Esophagus mucosa (tissue), 1 donor: ENCODE results near the gene UPF1. TPM values are rescaled to one million over a fixed set of nuclear protein-coding genes. Genes with fewer than 3 reads are reported as not detected.

Experiments used
- ATAC-seq: fragments of 200-7000 bp; cut with Tn5 transposase; one replicate; pipeline ENCODE4 v1.9.1; 2020
- total RNA-seq: library from RNA; stranded (reverse); gene quantifications from one replicate; pipeline ENCODE4 v1.2.4, GENCODE V29; 2023
- donor health status: DM: yes; HTN: yes; CAD: no.

Gene UPF1
- total RNA-seq, 1 donor from 2014 or later: 38.4 TPM

GRCh38 chr19:18858906-18859646 is 27.3 kb downstream of the UPF1 start:
- ATAC-seq: no peak

- ATAC-seq: no peak
Measured at GRCh38 chr19:18859676-18860301, 28.0 kb downstream of the UPF1 start.

DNA sequence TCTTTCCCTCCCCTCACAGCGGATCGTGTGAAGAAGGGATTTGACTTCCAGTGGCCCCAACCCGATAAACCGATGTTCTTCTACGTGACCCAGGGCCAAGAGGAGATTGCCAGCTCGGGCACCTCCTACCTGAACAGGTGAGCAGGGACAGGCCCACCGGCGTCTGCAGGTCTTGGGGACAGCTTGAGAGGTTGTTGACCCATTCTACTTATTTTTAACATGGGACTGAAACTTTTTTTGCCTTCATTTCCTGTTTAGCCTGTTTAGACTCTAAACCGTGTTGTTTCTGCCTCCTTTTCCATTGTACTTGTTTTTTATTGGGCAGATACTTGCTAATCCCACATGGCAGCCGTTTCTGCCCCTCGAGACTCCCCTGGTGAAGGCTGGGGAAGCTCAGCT is 28.5 kb downstream of the UPF1 start:
- no peak for ATAC-seq

GRCh38 chr19:18860725-18861124 is 29.0 kb downstream of the UPF1 start:
- no peak for ATAC-seq

GRCh38 chr19:18861235-18861634 is 29.5 kb downstream of the UPF1 start:
- no peak for ATAC-seq

- ATAC-seq: no peak
Measured at GRCh38 chr19:18861917-18862316, 30.2 kb downstream of the UPF1 start.

GRCh38 chr19:18862976-18863842 is 31.4 kb downstream of the UPF1 start:
- no peak for ATAC-seq

DNA sequence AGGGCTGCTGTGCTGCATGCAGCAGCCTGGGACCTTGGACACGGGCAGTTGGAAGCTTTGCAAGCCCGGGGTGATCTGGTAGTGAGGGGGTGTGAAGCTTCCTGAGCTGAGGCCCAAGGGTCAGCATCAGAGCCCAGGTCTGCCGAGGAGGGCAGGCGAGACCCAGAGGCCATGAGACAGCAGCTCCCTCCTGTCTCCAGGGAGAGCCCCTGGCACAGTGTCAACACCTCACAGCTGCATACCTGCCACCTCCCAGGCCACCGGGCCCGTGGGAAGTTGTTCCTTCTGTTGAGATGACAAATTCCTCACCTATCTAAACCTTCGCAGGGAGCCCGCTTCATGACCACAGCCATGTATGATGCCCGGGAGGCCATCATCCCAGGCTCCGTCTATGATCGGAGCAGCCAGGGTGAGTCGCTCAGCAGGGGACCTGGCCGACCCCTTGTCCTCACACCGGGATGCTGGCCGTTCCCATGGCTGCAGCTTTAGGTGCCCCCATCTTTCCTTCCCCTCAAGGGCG is 32.1 kb downstream of the UPF1 start:
- ATAC-seq: no peak

DNA sequence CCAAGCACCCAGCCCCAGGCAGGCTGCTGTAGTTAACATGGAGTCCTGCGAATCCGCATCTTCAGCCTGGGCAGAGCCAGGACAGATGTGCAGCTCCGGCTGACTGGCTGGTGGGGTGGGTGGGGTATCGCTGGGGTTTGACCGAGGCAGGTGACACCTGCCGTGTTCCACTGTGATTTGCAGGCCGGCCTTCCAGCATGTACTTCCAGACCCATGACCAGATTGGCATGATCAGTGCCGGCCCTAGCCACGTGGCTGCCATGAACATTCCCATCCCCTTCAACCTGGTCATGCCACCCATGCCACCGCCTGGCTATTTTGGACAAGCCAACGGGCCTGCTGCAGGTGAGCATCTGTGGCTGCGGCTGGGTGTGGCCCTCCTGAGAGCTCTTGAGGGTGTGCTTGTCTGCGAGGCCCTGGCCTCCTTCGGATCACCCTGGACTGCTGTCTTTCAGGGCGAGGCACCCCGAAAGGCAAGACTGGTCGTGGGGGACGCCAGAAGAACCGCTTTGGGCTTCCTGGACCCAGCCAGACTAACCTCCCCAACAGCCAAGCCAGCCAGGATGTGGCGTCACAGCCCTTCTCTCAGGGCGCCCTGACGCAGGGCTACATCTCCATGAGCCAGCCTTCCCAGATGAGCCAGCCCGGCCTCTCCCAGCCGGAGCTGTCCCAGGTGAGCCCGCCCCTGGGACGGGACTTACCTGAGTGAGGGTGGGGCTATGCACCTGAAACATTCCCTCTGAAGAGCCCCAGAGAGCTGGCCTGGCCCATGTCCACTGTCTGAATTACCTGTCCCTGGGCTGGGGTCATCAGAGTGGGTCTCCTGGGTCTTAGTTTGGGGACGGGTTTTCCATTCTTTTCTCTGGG is 33.6 kb downstream of the UPF1 start:
- peak; percentile 9 for ATAC-seq

- ATAC-seq: peak; percentile 73
Measured at GRCh38 chr19:18865973-18866799, 34.4 kb downstream of the UPF1 start.

DNA sequence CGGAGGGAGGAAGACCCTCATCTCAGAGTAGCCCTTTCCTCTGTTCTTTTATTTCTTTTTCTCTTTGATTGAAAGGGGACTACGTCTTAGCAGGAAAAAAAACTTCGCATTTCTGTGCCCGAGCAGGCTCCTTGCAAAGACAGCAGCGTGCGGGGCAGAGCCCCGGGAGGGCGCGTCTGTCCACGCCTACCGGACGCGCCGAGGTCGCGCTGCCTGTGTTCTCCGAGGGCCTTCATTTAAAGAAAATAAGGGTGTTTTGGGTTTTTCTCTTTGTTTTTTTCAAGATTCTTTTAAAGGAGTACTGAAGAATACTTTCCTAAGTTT is 35.0 kb downstream of the UPF1 start:
- no peak for ATAC-seq

DNA sequence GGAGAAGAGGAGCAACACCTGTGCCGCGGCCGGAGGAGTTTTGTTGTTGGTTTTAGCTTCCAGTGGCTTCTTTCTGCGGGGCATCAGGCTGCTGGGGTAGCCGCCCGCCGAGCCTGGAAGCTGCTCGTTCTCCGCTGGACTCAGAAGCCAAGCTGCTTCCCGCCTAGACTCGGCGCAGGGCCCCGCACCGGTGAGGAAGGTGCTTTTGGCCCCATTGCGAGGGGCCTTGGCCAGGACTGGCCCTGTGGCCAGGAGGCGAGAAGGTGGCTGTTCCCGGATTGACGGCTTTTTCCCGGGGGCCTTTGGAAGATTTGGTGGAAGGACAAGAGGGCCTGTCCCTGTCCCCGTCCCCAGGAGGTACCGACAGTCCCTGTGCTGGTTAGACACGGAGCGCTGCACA is 35.4 kb downstream of the UPF1 start:
- ATAC-seq: no peak

GRCh38 chr19:18867751-18868150 is 36.0 kb downstream of the UPF1 start:
- ATAC-seq: no peak

DNA sequence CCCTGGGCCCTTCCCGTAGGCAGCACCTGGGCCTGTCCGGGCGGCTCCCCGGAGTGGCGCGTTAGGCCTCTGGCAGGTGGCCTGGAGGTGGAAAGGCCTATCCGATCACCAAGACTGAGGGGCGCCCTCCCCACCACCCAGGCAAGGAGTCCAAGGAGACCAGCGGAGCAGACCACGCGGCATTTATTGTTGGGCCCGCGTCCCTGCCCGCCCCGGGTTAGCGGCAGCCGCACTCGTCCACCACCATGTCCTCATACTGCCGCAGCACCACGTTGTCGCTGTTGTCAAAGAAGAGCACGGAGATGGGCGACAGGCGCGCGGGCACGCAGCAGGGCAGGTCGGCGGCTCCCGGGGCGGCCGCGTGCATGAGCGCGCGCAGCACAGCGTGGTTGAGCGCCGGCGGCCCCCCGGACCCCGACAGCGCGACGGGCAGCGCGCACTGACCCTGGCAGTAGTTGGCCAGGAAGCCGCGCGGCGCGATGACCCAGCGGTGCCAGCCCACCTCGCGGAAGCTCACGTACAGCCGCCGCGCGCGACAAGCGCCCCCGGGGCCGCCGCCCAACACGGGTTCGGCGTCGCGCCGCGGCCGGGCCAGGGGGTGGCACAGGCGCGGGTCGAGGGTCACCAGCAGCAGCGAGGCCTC is 36.7 kb downstream of the UPF1 start:
- no peak for ATAC-seq

GRCh38 chr19:18869023-18869618 is 37.4 kb downstream of the UPF1 start:
- ATAC-seq: no peak

DNA sequence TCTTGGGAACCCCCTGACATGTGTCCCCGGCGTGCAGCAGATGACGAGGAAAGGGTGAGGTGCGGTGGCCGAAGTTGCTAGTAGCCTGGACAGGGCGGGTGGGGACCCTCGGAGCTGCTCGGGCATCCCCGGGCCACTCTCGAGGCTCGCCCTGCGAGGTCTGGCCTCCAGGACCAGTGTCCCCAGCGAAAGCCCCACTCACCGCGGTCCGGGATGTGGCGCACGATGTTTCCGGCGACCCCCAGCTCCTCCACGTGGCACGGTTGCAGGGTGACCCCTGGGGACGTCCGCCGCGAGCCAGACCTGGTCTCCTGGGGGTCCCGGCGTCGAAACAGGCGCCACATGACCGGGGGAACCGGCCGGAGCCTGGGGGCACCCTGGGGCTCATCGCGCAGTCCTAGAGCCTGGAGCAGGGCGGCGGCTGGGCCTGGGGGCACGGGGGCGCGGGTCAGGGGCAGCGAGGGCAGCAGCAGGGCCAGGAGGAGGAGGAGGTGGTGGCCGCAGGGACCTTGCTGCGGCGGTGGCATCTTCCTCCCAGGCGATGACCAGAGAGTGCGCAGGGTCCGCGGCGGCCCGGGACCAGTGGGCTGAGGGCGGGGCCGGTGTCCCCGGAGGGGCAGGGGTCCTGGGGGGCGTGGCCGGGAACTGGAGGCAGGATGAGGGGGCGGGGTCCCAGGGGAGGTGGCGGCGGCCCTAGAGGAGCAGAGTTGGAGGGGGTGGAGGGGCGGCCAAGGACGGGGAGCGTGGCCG is 38.2 kb downstream of the UPF1 start:
- ATAC-seq: no peak

GRCh38 chr19:18870531-18871172 is 38.9 kb downstream of the UPF1 start:
- no peak for ATAC-seq

DNA sequence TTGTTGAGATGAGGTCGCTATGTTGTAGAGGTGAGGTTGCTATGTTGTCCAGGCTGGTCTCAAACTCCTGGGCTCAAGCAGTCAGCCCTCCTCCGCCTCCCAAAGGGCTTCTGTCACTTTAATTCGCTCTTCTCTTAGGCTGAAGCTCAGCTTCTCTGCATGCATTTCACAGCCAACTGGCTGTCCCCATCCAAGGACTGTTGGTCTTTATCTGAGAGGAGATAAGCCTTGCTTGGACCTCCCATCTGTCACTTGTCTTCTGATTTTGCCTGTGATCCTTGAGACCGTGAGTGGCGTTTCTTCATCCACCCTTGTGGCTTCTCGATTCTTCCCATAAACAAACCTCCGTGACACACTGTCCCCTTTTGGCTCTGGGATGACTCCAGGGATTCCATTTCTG is 39.8 kb downstream of the UPF1 start:
- no peak for ATAC-seq

GRCh38 chr19:18875726-18876125 is 44.0 kb downstream of the UPF1 start:
- no peak for ATAC-seq
